Epithelial cell of prostate (primary cell): ENCODE results near the gene VRK3.
"Not testable (repeated sequence)": the region's sequence is repeated elsewhere in the genome, so short reads cannot be mapped to it uniquely, and the experiment has no call there.

ENCODE experiments used
- DNase-seq: peaks from one replicate; pipeline ENCODE4 v3.0.0-alpha.2; 2011; ENCODE audit warnings: low read depth, low spot score
- H3K27ac ChIP-seq: fragments of 450-650 bp; 2 replicates; pipeline ENCODE4 v1.5.1; 2017; ENCODE audit warnings: mild to moderate bottlenecking

Gene VRK3

DNA sequence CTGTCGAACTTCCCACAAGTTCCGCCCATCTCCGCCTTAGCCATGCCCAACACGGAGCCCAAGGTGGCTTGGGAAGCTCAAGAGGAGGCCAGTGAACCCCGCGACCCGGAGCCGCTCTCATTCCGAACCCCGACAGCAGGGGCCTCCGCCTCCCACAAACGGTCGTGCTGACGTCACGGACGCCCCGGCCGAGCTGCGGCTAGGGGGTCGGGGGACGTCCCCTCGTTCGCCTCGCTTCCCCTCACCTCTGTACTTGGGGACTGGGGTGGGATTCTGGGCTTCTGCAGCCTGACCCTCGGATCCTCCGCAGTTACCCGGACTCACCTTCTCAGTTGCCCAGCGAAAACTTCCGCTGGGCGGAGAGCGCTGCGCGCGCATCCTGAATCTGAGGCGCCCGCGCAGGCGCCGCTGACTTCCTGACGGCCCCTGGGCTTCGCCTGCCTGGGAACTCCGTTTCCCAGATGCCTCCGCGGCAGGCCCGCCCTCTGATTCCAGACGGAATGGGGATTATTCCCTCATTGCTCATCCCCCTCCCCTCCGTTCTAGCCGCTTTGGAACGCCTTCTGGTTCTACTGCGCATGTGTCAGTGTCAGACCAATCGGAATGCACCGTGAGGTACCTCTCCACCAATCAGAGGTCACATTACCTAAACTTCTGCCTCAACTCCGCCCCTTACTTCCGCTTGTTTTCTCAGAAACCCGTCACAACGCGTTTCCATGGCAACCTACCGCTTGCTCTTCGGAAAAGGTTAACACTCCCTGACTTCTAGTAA lies at the start of gene VRK3:
TSS of gene VRK3 (minus strand) at position 351 of the 772 bp plus-strand sequence. CDS start 9,210 bp downstream, outside the sequence.
- peak; percentile 99 for DNase-seq
- H3K27ac ChIP-seq: peak within 1 kb of the TSS; percentile 83

- not testable (repeated sequence) for DNase-seq
Observed at GRCh38 chr19:50068382-50068781, 43.2 kb upstream of the VRK3 start.

GRCh38 chr19:50067575-50067974 lies 42.4 kb upstream of the VRK3 start:
- DNase-seq: no peak
- no peak overlapping the region for H3K27ac ChIP-seq

More at GRCh38 chr19:50068382-50068781, 43.2 kb upstream of the VRK3 start:
- not testable (repeated sequence) for H3K27ac ChIP-seq

- no peak overlapping the region for H3K27ac ChIP-seq
- DNase-seq: no peak
Observed at GRCh38 chr19:50065938-50066337, 40.8 kb upstream of the VRK3 start.

- DNase-seq: no peak
Observed at GRCh38 chr19:50061650-50062049, 36.5 kb upstream of the VRK3 start.

GRCh38 chr19:50060107-50060506 lies 34.9 kb upstream of the VRK3 start:
- H3K27ac ChIP-seq: no peak overlapping the region
- DNase-seq: no peak

More at GRCh38 chr19:50061650-50062049, 36.5 kb upstream of the VRK3 start:
- H3K27ac ChIP-seq: no peak overlapping the region

DNA sequence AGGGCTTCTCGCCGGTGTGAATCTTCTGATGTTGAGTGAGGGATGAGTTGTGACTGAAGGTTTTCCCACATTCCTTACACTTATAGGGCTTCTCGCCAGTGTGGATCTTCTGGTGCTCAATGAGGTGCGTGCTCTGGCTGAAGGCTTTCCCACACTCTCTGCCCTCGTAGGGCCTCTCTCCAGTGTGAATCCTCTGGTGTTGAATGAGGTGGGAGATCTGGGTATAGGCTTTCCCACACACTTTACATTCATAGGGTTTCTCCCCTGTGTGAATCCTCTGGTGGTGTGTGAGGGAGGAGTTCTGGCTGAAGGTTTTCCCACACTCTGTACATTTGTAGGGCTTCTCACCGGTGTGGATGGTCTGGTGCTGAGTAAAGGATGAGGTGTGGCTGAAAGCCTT lies 33.9 kb upstream of the VRK3 start:
- no peak for DNase-seq

DNA sequence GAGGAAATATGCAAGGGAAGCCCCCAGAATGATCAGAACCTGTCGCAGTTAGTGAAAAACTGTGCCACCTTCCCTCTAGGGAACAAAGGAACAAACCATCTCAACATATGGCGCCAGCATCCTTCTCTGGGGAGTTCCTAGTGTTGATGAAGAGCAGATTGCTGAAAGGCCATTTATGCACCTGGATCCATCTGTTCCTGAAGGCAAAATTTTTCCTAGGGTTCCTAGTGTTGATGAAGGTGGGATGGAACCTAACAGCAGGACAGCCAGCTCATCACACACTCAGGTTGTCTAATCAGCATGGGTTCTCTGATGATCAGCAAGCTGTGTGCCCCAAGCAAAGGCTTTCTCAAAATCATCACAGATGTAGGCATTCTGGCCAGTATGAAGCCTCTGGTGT lies 33.3 kb upstream of the VRK3 start:
- no peak overlapping the region for H3K27ac ChIP-seq
- DNase-seq: no peak

More for the DNA sequence above, 33.9 kb upstream of the VRK3 start:
- H3K27ac ChIP-seq: no peak overlapping the region

DNA sequence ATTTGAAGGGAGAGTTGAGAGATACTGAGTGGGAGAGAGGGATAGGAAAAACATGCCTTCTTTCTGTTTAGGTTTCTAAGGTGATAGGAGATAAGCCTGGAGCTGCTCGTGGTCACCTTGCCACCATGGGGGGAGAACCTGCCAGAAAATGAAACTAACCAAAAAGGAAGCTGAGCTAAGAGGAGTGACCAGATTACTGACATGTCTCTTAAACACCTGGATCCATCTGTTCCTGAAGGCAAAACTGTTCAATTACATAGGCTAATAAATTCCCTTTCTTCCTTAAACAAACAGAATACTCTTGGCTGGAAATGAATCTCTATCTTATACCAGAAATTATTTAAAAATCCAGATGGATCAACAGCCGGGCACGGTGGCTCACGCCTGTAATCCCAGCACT lies 27.9 kb upstream of the VRK3 start:
- DNase-seq: no peak
- H3K27ac ChIP-seq: no peak overlapping the region

GRCh38 chr19:50051964-50052363 lies 26.8 kb upstream of the VRK3 start:
- DNase-seq: no peak
- H3K27ac ChIP-seq: peak overlapping the region; percentile 52

GRCh38 chr19:50051228-50051895 lies 26.2 kb upstream of the VRK3 start:
- not testable (repeated sequence) for DNase-seq
- peak overlapping the region; percentile 52 for H3K27ac ChIP-seq

DNA sequence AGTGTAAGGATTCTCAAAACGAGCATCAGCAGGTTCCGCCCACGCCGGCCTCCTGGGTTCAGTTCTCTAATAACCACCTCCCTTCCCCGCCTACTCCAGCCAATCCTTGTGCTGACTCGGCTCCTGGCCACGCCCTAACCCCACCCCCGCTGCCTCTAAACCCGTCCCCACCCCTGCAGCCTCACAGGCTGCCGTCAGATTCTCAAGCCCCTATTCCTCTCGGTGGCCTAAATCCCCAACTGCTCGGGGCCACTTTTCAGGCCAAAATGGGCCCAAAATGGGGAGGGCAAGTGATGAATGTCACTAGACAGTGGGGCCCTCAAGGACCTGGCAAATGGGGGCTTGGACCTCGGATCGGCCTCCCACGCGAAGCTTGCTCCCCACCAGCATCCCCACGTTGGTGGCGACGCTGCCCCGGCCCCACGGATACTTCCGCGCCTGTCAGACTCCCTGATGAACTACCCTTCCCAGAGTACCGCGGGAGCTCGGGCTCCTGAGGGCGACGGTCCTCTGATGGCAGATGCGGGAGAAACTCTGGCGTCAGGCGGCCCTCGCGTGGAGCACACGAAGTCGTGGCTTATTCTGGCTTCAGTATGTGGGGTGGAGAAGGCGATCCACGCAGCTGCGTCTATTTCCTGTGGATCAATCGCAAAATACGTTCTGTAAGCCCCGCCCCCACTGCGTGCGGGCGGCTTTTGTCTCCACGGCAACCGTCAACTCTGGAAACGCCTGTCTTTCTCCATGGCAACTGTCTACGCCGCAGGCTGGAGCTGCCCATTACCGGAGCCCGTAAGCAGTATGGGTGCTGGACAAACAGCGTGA lies 25.4 kb upstream of the VRK3 start:
- DNase-seq: no peak
- H3K27ac ChIP-seq: peak overlapping the region; percentile 52

GRCh38 chr19:50047671-50048070 lies 22.5 kb upstream of the VRK3 start:
- DNase-seq: no peak

GRCh38 chr19:50046649-50047503 lies 21.7 kb upstream of the VRK3 start:
- DNase-seq: no peak
- no peak overlapping the region for H3K27ac ChIP-seq

More at GRCh38 chr19:50047671-50048070, 22.5 kb upstream of the VRK3 start:
- H3K27ac ChIP-seq: no peak overlapping the region

- H3K27ac ChIP-seq: no peak overlapping the region
- no peak for DNase-seq
Observed at GRCh38 chr19:50044922-50045321, 19.8 kb upstream of the VRK3 start.

DNA sequence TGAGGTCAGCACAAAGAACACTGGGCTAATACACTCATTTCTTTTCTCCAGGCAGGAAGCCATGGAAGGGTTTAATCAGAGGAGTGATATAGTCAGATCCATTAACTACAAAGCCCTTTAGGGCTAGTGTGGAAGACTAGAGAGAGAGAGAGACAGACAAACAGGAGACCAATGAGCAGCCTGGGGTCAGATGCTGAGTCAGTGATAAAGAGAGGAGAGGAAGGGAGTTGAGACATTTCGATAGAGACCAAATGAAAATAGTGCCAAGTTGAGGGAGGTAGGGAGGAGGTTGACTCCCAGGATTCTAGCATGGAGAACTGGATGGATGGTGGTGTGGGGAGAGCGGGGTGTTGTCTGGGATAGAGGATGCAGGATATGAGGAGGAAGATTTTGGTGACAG lies 18.8 kb upstream of the VRK3 start:
- H3K27ac ChIP-seq: no peak overlapping the region
- DNase-seq: no peak

- no peak overlapping the region for H3K27ac ChIP-seq
- DNase-seq: no peak
Observed at GRCh38 chr19:50042363-50043024, 17.3 kb upstream of the VRK3 start.

GRCh38 chr19:50040967-50041366 lies 15.8 kb upstream of the VRK3 start:
- no peak for DNase-seq
- H3K27ac ChIP-seq: no peak overlapping the region

GRCh38 chr19:50039968-50040367 lies 14.8 kb upstream of the VRK3 start:
- H3K27ac ChIP-seq: peak overlapping the region; percentile 20
- DNase-seq: no peak
